GM20000 (cell line): ENCODE measurements around the gene PAFAH1B1.
"Not testable (repeated sequence)": the region's sequence is repeated elsewhere in the genome, so short reads cannot be mapped to it uniquely, and the experiment has no call there.

Experiments
- DNase-seq: peaks from one replicate; pipeline ENCODE4 v3.0.0; 2012; ENCODE audit warnings: low spot score
- CTCF ChIP-seq: IDR thresholded peaks from 2 replicates; pipeline ENCODE4 v1.5.1; 2012; ENCODE audit warnings: mild to moderate bottlenecking, control low read depth; ENCODE audit errors: extremely low read depth, missing control alignments

PAFAH1B1 gene

GRCh38 chr17:2655546-2655945 is 62.1 kb downstream of the PAFAH1B1 start:
- DNase-seq = no peak
- TF ChIP-seq CTCF = no peak

DNA sequence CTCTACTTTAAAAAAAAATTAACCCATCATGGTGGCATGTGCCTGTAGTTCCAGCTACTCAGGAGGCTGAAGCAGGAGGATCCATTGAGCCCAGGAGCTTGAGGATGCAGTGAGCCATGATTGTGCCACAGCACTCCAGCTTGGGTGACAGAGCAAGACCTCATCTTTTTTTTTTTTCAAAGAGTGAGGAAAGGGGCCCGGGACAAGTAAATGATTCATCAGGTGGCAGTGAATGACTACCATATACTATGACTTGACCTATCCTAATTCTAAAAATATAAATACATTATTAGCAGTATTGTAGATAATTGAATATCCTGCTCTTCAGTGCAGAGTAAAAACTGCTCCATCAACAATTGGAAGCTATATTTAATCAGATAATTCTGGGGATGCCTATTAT is 62.8 kb downstream of the PAFAH1B1 start:
- no peak for TF ChIP-seq CTCF

GRCh38 chr17:2659337-2659736 is 65.9 kb downstream of the PAFAH1B1 start:
- not testable (repeated sequence) for DNase-seq

More for the DNA sequence above, 62.8 kb downstream of the PAFAH1B1 start:
- DNase-seq = no peak

DNA sequence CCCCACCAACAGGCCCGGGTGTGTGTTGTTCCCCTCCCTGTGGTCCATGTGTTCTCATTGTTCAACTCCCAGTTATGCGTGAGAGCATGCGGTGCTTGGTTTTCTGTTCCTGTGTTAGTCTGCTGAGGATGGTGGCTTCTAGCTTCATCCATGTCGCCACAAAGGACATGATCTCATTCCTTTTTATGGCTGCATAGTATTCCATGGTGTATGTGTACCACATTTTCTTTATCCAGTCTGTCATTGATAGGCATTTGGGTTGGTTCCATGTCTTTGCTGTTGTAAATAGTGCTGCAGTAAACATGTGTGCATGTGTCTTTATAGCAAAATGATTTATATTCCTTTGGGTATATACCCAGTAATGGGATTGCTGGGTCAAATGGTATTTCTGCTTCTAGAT is 67.0 kb downstream of the PAFAH1B1 start:
- not testable (repeated sequence) for DNase-seq

- no peak for DNase-seq
- no peak for TF ChIP-seq CTCF
Measured at GRCh38 chr17:2672026-2672425, 78.6 kb downstream of the PAFAH1B1 start.

DNA sequence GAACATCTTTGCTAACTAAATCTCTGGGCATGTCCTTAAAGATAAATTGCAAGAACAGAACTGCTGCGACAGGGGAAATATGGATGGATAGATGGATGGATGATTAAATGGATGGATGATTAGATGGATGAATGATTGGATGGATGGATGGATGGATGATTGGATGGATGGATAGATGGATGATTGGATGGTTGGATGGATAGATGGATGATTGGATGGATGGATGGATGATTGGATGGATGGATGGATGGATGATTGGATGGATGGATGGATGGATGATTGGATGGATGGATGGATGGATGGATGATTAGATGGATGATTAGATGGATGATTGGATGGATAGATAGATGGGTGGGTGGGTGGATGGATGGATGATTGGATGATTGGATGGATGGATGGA is 85.8 kb downstream of the PAFAH1B1 start:
- not testable (repeated sequence) for DNase-seq

- no peak for TF ChIP-seq CTCF
Measured at GRCh38 chr17:2680961-2681360, 87.5 kb downstream of the PAFAH1B1 start.

GRCh38 chr17:2681650-2682049 is 88.2 kb downstream of the PAFAH1B1 start:
- no peak for TF ChIP-seq CTCF
- DNase-seq = no peak

More at GRCh38 chr17:2680961-2681360, 87.5 kb downstream of the PAFAH1B1 start:
- no peak for DNase-seq

GRCh38 chr17:2682176-2682938 is 88.9 kb downstream of the PAFAH1B1 start:
- no peak for TF ChIP-seq CTCF
- no peak for DNase-seq
